Measurements from ENCODE around the gene HM13. TPM values are rescaled to one million over a fixed set of nuclear protein-coding genes. Genes with fewer than 3 reads are reported as not detected.
"Not testable (repeated sequence)": the region's sequence is repeated elsewhere in the genome, so short reads cannot be mapped to it uniquely, and the experiment has no call there.

The HM13 gene
- total RNA-seq, 2 experiments from 2014 or later, result 151 to 152 TPM

DNA sequence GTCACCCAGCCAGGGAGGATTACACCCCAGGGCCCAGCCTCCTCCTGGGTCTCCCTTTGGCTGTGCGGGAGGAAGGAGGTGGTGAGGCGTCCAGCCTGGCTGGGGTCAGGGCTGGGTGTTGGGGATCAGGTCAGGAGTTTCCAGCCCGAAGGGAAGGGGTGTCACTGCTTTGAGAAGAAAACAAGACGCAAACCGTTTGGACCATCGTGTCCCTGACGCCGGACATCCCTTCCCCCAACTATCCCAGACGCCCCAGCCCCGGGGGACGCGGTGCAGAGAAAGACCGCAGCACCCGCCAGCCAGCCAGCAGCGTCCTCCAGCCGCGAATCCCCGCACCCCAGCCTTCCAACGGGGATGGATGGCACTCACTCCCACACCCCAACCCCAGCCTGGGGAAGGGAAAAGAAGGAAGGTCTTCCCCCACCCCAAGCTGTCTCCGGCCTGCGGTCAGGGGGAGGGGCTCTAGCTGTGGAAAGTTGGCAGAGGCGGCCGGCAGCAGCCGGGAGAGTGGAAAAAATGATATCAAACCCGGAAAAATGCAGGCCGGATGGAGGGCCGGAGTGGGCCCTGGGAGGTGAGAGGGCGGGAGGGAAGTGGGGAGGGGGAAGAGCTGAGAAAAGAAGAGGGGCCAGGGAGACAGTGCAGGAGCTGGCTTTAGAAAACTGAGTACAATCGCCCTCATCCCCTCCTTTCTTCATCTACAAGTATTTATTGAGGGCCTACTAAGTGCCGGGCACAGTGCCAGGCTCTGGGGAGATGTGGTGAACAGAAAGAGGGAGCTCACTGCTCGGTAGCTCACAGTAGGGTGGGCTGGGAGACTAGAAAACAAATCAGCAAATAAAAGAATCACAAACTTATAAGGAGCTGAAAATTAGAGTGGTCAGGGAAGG, 28.5 kb upstream of the HM13 start:
- no peak for ATAC-seq
- H3K4me3 Mint-ChIP-seq, result no peak overlapping the region
- H3K4me1 Mint-ChIP-seq, result no peaks in the 10 kb centered on the region

DNA sequence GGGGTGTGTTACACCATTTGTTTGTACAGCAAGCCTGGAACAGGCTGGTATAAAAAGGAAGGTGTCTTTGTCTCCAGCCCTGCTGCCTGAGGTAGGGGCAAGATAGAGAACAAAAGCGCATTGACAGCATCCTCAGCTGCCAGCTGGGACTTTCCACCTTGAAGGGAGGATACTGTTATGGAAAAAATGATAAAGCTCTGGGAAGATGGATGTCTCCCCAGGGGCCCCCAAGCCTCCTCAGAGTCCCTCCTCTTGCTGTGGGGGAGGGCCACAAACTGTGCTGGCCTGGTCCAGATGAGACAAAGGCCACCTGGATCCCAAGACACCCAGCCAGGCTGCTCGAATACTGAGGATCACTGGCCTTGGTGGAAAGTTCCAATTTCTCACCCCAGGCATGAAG, 26.1 kb upstream of the HM13 start:
- no peak overlapping the region for H3K27ac Mint-ChIP-seq

More for the DNA sequence above, 28.5 kb upstream of the HM13 start:
- DNase-seq, result no peak
- Mint-ChIP-seq H3K27me3 (peaks cover 36% of the 10 kb centered on the region), H3K36me3 (no peaks in the 10 kb centered on the region), H3K9me3 (ENCODE audit: low read depth) (no peaks in the 10 kb centered on the region), H3K27ac (no peak overlapping the region)
- CTCF ChIA-PET, result interaction anchor here (6.7 kb wide), 1 partner anchor 16 kb away, joined by 42 read pairs; no protein-coding TSS in a partner anchor

DNA sequence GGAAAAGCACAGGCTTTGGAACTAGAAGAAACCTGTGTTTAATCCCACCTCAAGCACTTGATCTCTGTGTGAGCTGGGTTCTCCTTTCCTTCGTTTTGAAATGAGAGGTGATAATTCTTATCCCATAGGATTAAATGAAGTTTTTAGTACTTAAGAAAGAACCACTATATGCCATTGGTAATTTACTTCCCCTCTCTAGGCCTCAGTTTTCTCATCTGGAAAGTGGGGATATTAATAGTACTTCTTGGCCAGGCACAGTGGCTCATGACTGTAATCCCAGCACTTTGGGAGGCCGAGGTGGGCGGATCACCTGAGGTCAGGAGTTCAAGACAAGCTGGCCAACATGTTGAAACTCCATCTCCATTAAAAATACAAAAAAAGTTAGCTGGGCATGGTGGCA, 25.1 kb upstream of the HM13 start:
- Mint-ChIP-seq H3K27me3 (peaks cover 29% of the 10 kb centered on the region), H3K9me3 (ENCODE audit: low read depth) (no peaks in the 10 kb centered on the region), H3K4me1 (no peaks in the 10 kb centered on the region), H3K27ac (no peak overlapping the region), H3K36me3 (no peaks in the 10 kb centered on the region), H3K4me3 (no peak overlapping the region)
- DNase-seq, result no peak
- ATAC-seq, result no peak
- CTCF ChIA-PET, result interaction anchor here (6.7 kb wide), 1 partner anchor 13 kb away, joined by 42 read pairs; no protein-coding TSS in a partner anchor

More for the DNA sequence above, 26.1 kb upstream of the HM13 start:
- ATAC-seq, result no peak
- Mint-ChIP-seq H3K27me3 (peaks cover 36% of the 10 kb centered on the region), H3K4me1 (no peaks in the 10 kb centered on the region), H3K4me3 (no peak overlapping the region), H3K9me3 (ENCODE audit: low read depth) (no peaks in the 10 kb centered on the region), H3K36me3 (no peaks in the 10 kb centered on the region)
- DNase-seq, result no peak
- CTCF ChIA-PET, result interaction anchor here (6.7 kb wide), 1 partner anchor 14 kb away, joined by 42 read pairs; no protein-coding TSS in a partner anchor

DNA sequence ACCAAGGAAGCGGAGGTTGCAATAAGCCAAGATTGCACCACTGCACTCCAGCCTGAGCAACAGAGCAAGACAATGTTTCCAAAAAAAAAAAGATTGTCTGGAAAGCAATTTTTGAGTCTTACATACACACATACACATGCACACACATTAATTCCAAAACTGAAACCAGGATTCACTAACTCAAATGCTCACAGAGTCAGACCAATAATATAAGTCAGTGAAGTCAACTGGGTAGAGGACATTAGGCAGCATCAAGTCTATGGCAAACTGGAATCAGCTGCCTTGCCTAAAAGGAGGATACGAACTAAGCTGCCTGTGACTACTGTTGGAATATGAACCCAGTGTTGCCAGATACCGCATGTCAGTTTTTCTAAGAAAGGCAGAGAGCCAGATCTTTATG, 23.5 kb upstream of the HM13 start:
- Mint-ChIP-seq H3K36me3 (no peaks in the 10 kb centered on the region), H3K27me3 (peaks cover 30% of the 10 kb centered on the region), H3K4me1 (no peaks in the 10 kb centered on the region), H3K9me3 (ENCODE audit: low read depth) (no peaks in the 10 kb centered on the region), H3K4me3 (no peak overlapping the region), H3K27ac (no peak overlapping the region)
- CTCF ChIA-PET, result interaction anchor here (1.4 to 6.7 kb wide), 2 partner anchors 11 to 24 kb away, joined by 3 to 42 read pairs; partner anchors contain the start of gene HM13
- no peak for ATAC-seq
- no peak for DNase-seq

DNA sequence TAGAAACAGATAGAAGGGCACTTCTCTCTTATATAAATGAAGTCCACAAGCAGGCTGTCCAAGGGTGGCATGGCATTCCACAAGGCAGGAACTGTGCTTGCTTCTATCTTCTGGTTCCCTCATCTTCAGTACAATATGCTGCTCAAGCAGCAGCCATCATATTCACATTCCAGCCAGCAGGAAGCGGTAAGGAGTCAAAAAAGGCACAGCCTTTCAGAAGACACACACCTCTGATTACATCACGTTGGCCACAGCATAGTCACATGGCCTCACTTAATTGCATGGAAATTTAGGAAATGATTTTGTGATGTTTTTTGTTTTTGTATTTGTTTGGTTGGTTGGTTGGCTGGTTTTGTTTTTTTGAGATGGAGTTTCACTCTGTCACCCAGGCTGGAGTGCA, 20.1 kb upstream of the HM13 start:
- Mint-ChIP-seq H3K27me3 (peaks cover 25% of the 10 kb centered on the region), H3K27ac (no peak overlapping the region), H3K36me3 (no peaks in the 10 kb centered on the region), H3K9me3 (ENCODE audit: low read depth) (no peaks in the 10 kb centered on the region), H3K4me1 (no peaks in the 10 kb centered on the region), H3K4me3 (no peak overlapping the region)
- no peak for ATAC-seq
- CTCF ChIA-PET, result interaction anchor here (1.4 kb wide), 1 partner anchor 9 kb away, joined by 5 read pairs; no protein-coding TSS in a partner anchor
- no peak for DNase-seq

DNA sequence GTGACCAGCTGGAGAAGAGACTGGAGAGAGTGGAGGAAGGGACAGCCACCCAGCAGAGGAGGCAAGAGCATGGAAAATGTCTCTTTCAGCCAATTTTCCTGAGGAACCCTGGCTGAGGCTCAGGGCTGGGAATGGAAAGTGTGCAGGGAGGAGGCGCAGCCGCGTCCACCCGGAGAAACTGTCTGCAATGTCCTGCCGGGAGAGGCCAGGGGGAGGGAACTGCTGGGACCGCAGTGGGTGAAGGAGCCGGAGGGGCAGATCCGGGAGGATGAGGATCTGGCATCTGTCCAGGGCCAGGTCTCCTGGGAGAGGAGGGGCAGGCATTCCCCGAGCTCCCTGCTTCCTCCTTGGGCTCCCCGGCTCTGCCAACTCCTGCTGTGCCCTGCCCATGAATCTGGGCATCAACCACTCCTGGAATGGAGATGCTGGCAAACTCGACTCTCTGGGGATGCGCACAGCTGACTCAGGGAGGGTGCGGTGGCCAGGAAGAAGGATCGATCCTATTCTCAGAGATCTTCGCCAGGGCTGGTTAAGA, 17.4 kb upstream of the HM13 start:
- CTCF ChIA-PET, result no interaction called here
- H3K27ac Mint-ChIP-seq, result no peak overlapping the region
- H3K36me3 Mint-ChIP-seq, result no peaks in the 10 kb centered on the region
- H3K27me3 Mint-ChIP-seq, result peaks cover 25% of the 10 kb centered on the region
- DNase-seq, result no peak
- H3K4me3 Mint-ChIP-seq, result no peak overlapping the region
- H3K9me3 Mint-ChIP-seq (ENCODE audit: low read depth), result no peaks in the 10 kb centered on the region
- ATAC-seq, result no peak
- H3K4me1 Mint-ChIP-seq, result no peaks in the 10 kb centered on the region

DNA sequence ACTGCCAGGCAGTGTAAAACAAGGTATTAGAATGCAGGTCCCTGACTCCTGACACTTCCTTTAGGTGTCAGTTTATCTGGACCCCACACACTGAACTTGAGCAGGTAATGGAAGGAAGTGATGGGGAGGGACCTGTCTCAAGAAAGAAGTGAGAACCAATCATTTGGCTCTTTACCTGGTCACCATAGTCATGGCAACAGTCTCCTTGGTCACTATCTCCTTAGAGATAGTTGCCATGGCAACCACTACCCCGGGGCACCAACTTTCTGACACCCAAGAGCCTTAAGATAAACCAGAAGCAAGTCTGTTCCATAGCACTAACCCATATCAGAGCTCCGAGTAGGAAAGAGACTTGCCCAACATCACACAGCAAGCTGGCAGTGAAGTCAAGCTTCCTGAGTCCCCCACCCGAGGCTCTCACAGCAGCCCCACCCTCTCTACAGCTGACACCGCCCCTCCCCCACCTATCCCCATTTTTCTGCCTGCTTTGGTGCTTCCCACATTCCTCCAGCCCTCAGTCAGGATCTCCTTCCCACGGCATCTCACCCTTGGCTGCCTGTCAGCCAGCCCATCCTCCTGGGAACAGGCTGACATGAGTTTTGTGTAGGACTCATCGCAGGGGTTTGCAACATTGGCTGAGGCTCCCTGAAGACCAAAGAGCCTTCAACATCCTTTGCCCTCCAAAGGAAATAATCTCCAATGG, 16.3 kb upstream of the HM13 start:
- CTCF ChIA-PET, result no interaction called here
- H3K4me3 Mint-ChIP-seq, result no peak overlapping the region
- no peaks in the 10 kb centered on the region for H3K36me3 Mint-ChIP-seq
- ATAC-seq (no peak), DNase-seq (no peak)
- peaks cover 2% of the 10 kb centered on the region for H3K4me1 Mint-ChIP-seq
- peaks cover 25% of the 10 kb centered on the region for H3K27me3 Mint-ChIP-seq
- no peaks in the 10 kb centered on the region for H3K9me3 Mint-ChIP-seq (ENCODE audit: low read depth)
- H3K27ac Mint-ChIP-seq, result no peak overlapping the region

DNA sequence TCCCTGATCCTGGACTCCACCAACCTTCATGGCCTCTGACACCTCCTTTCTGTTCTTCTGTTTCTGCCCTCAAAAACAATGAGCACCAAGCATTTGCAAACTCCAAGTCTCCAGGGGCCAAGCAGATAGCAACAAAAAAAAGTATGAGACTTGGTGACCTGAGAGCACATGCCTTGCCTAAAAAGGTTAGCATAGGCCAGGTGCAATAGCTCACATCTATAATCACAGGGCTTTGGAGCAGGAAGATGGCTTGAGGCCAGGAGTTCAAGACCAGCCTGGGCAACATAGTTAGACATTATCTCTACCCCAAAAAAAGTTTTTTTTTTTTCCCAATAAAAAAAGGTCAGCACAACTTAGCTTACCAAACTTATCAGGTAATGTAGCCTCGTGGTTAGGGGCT, 13.7 kb upstream of the HM13 start:
- no peaks in the 10 kb centered on the region for H3K36me3 Mint-ChIP-seq
- ATAC-seq (no peak), DNase-seq (no peak)
- peaks cover 17% of the 10 kb centered on the region for H3K27me3 Mint-ChIP-seq
- H3K4me1 Mint-ChIP-seq, result peaks cover 2% of the 10 kb centered on the region
- H3K27ac Mint-ChIP-seq, result no peak overlapping the region
- CTCF ChIA-PET, result interaction anchor here (1.3 to 3.6 kb wide), 3 partner anchors 12 to 41 kb away, joined by 3 to 59 read pairs (median 42); no protein-coding TSS in a partner anchor
- H3K4me3 Mint-ChIP-seq, result no peak overlapping the region
- no peaks in the 10 kb centered on the region for H3K9me3 Mint-ChIP-seq (ENCODE audit: low read depth)

DNA sequence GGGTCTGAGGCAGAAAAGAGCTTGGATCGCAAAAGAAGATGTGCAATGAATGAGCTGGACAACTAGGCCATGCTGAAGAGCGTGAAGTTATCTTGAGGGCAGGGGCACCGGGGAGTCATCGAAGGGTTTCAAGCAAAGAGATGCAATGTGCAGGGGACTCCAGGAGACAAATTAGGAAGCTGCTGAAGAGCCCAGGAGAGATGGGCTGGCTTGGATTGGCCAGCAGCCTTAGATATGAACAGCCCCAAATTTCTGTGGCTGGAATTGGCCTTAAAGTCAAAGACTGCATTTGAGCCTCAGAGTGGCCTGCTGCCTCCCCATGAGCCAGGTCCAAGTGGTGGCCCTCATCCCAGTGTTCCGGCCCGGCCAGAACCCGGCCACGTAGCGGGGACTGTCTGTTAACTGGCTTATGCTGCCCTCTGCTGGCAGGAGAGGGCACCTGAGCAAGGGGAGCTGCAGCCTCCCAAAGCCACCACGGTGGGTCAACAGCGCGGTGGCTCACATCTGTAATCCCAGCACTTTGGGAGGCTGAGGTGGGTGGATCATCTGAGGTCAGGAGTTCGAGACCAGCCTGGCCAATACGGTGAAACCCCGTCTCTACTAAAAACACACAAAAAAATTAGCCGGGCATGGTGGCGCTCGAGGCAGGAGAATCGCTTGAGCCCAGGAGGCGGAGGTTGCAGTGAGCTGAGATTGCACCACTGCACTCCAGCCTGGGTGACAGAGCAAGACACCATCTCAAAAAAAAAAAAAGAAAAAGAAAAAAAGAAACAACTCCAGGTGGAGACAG, 11.2 kb upstream of the HM13 start:
- not testable (repeated sequence) for H3K4me1 Mint-ChIP-seq; H3K27ac Mint-ChIP-seq; H3K9me3 Mint-ChIP-seq (ENCODE audit: low read depth); H3K36me3 Mint-ChIP-seq; H3K27me3 Mint-ChIP-seq; H3K4me3 Mint-ChIP-seq
- CTCF ChIA-PET, result interaction anchor here (0.6 to 3.6 kb wide), 28 partner anchors 8 to 155 kb away, joined by 3 to 59 read pairs (median 5); partner anchors contain the start of genes DEFB123 and HM13
- DNase-seq, result peak; percentile 79
- ATAC-seq, result peak; percentile 97

DNA sequence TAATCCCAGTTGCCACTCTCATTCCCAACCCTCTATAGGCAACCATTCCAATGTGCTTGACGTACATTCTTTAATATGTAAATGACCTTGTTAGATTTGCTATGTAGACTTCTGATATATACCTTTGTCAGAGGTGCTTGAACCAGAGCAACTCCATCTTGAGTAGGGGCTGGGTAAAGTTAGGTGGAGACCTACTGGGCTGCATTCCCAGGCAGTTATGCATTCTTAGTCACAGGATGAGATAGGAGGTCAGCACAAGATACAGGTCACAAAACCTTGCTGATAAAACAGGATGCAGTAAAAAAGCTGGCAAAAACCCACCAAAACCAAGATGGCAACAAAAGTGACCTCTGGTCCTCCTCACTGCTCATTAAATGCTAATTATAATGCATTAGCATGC, 8.3 kb upstream of the HM13 start:
- no peaks in the 10 kb centered on the region for H3K9me3 Mint-ChIP-seq (ENCODE audit: low read depth)
- no peak overlapping the region for H3K27ac Mint-ChIP-seq
- H3K27me3 Mint-ChIP-seq, result peaks cover 14% of the 10 kb centered on the region
- DNase-seq (no peak), ATAC-seq (no peak)
- CTCF ChIA-PET, result interaction anchor here (1.6 kb wide), 1 partner anchor 47 kb away, joined by 3 read pairs; no protein-coding TSS in a partner anchor
- no peaks in the 10 kb centered on the region for H3K36me3 Mint-ChIP-seq
- H3K4me1 Mint-ChIP-seq, result peaks cover 2% of the 10 kb centered on the region
- H3K4me3 Mint-ChIP-seq, result no peak overlapping the region

DNA sequence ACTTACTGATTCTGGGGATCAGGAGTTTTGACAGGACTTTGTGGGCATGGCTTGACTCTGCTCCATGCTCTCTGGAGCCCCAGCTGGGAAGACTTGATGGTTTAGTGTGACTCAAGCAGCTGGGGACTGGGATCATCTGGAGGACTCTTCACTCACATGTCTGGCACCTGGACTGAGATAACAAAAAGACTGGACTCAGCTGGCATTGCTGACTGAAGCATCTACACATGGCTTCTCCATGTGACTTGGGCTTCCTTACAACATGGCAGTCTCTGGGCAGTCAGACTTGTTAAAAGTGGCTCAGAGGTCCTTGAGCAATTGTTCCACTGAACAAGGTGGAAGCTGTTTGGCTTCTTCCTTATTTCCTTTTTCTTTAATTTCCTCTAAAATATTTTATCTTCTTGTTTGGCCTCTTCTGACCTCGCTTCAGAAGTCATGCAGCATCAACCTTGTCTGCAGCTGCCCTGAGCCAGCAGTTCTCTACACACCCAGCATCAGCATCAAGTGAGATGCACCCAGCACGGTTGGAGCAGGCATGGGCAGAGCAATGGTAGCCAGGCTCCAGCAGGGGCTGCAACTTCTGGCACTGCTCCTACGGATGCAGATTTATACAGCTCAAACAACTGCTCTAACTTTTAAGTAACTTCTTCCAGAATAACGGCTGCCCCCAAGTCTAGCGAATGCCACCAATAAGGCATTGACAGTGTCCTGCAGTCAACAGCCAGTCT, 5.6 kb upstream of the HM13 start:
- no peaks in the 10 kb centered on the region for H3K4me1 Mint-ChIP-seq
- H3K9me3 Mint-ChIP-seq (ENCODE audit: low read depth), result no peaks in the 10 kb centered on the region
- no peak overlapping the region for H3K4me3 Mint-ChIP-seq
- H3K27ac Mint-ChIP-seq, result no peak overlapping the region
- DNase-seq (no peak), ATAC-seq (no peak)
- peaks cover 14% of the 10 kb centered on the region for H3K27me3 Mint-ChIP-seq
- no peaks in the 10 kb centered on the region for H3K36me3 Mint-ChIP-seq
- CTCF ChIA-PET, result interaction anchor here (1.5 to 1.8 kb wide), 2 partner anchors 48 to 104 kb away, joined by 5 to 6 read pairs; no protein-coding TSS in a partner anchor

DNA sequence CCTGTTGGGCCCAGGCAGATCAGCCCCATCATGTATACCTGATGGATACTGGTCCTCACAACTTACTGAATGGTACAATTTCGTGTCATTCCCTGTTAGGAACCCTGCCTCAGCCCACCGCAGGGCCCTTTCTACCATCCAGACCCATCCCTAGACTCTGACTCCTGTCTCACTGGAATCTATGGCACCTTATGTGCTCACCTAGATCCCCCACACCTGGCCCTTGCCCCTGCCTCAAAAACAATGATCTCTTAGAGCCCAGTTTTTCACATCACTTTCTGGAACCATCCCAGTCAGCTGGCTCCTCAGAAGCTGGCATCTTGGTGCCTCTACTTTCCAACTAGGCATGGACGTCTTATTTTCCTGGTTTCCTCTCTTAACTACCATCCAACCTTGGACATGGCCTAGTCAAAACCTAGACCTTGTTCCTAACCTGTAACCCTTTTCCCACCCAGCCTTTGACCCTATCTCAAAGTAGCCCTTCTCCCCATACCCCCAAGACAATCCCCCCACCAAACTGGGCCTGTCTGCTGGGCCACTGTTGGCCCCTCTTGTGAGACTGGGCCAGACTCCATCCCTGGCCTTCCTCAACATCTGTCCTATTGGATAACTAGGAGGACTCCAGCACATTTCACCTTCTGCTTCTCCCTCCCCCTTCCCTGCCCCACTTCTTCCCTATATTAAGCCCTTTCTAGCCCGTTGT, 981 bp downstream of the HM13 start:
- no peak for DNase-seq
- no peaks in the 10 kb centered on the region for H3K9me3 Mint-ChIP-seq (ENCODE audit: low read depth)
- no peak overlapping the region for H3K4me3 Mint-ChIP-seq
- peak; percentile 1 for ATAC-seq
- H3K27ac Mint-ChIP-seq, result no peak overlapping the region
- H3K36me3 Mint-ChIP-seq, result peaks cover 7% of the 10 kb centered on the region
- CTCF ChIA-PET, result interaction anchor here (0.8 to 2.2 kb wide), 7 partner anchors 12 to 209 kb away, joined by 3 to 12 read pairs (median 5); no protein-coding TSS in a partner anchor
- no peaks in the 10 kb centered on the region for H3K27me3 Mint-ChIP-seq
- H3K4me1 Mint-ChIP-seq, result peaks cover 13% of the 10 kb centered on the region
